ENCODE data around the gene JAM2. TPM values are rescaled to one million over a fixed set of nuclear protein-coding genes. Genes with fewer than 3 reads are reported as not detected.
A peak's percentile ranks its signal among the peaks of the same experiment; 100 is the strongest.

The JAM2 gene
- total RNA-seq, 1 experiment from 2014 or later, result 1.7 TPM

GRCh38 chr21:25732091-25732760 is 93.2 kb downstream of the JAM2 start:
- no peak for DNase-seq (ENCODE audit: low spot score)
- H3K36me3 ChIP-seq (ENCODE audit: insufficient read depth, low read length, poor library complexity, severe bottlenecking), result peaks cover 30% of the 10 kb centered on the region
- H3K27ac ChIP-seq (ENCODE audit: low read depth, low read length, poor library complexity, severe bottlenecking), result no peak overlapping the region
- H3K27me3 ChIP-seq (replicated peaks; ENCODE audit: insufficient read depth, low read depth, low read length, poor library complexity), result no peaks in the 10 kb centered on the region
- TF ChIP-seq, protein P1, sequence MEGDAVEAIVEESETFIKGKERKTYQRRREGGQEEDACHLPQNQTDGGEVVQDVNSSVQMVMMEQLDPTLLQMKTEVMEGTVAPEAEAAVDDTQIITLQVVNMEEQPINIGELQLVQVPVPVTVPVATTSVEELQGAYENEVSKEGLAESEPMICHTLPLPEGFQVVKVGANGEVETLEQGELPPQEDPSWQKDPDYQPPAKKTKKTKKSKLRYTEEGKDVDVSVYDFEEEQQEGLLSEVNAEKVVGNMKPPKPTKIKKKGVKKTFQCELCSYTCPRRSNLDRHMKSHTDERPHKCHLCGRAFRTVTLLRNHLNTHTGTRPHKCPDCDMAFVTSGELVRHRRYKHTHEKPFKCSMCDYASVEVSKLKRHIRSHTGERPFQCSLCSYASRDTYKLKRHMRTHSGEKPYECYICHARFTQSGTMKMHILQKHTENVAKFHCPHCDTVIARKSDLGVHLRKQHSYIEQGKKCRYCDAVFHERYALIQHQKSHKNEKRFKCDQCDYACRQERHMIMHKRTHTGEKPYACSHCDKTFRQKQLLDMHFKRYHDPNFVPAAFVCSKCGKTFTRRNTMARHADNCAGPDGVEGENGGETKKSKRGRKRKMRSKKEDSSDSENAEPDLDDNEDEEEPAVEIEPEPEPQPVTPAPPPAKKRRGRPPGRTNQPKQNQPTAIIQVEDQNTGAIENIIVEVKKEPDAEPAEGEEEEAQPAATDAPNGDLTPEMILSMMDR (conservative IDR thresholded peaks at IDR 0.05; ENCODE audit: low read depth, low read length), result no peak
- TF ChIP-seq EZH2 (IDR thresholded peaks at IDR 0.05; ENCODE audit: borderline replicate concordance, low read depth, low read length, poor library complexity, severe bottlenecking), result no peak
- no peaks in the 10 kb centered on the region for H3K9me3 ChIP-seq (ENCODE audit: low read depth, low read length, poor library complexity, severe bottlenecking)
- CTCF ChIA-PET, result no interaction called here
- peaks cover 13% of the 10 kb centered on the region for H3K4me1 ChIP-seq (ENCODE audit: insufficient read depth, low read length, poor library complexity, severe bottlenecking)
- intact Hi-C loops (cut with micrococcal nuclease; ENCODE audit: unreplicated experiment), result loop anchor here (10.0 kb wide), 1 partner anchor 133 kb away; no protein-coding TSS in a partner anchor
- no TSS peak for BruUV-seq (replicated peaks)
- POLR2A ChIA-PET (ENCODE audit: low non-redundant PET), result no interaction called here
- H3K4me3 ChIP-seq (ENCODE audit: low read depth, low read length, poor library complexity, severe bottlenecking), result no peak overlapping the region

- Histone ChIP-seq H3K4me1 (ENCODE audit: insufficient read depth, low read length, poor library complexity, severe bottlenecking) (peaks cover 16% of the 10 kb centered on the region), H3K9me3 (ENCODE audit: low read depth, low read length, poor library complexity, severe bottlenecking) (no peaks in the 10 kb centered on the region), H3K4me3 (ENCODE audit: low read depth, low read length, poor library complexity, severe bottlenecking) (peak overlapping the region; percentile 89), H3K27me3 (replicated peaks; ENCODE audit: insufficient read depth, low read depth, low read length, poor library complexity) (no peaks in the 10 kb centered on the region), H3K36me3 (ENCODE audit: insufficient read depth, low read length, poor library complexity, severe bottlenecking) (peaks cover 11% of the 10 kb centered on the region), H3K27ac (ENCODE audit: low read depth, low read length, poor library complexity, severe bottlenecking) (peak overlapping the region; percentile 99)
- intact Hi-C loops (cut with micrococcal nuclease; ENCODE audit: unreplicated experiment), result loop anchor here (10.0 kb wide), 1 partner anchor 131 kb away; no protein-coding TSS in a partner anchor
- no TSS peak for BruUV-seq (replicated peaks)
- peak; percentile 6 for DNase-seq (ENCODE audit: low spot score)
- ChIA-PET CTCF (interaction anchor here (1.0 kb wide), 1 partner anchor 127 kb away, joined by 3 read pairs; no protein-coding TSS in a partner anchor), POLR2A (ENCODE audit: low non-redundant PET) (no interaction called here)
- TF ChIP-seq, protein P1 (conservative IDR thresholded peaks at IDR 0.05; ENCODE audit: low read depth, low read length), result no peak
- TF ChIP-seq EZH2 (IDR thresholded peaks at IDR 0.05; ENCODE audit: borderline replicate concordance, low read depth, low read length, poor library complexity, severe bottlenecking), result no peak
Observed at GRCh38 chr21:25733859-25734653, 95.0 kb downstream of the JAM2 start.

- H3K27ac ChIP-seq (ENCODE audit: low read depth, low read length, poor library complexity, severe bottlenecking), result peak overlapping the region; percentile 99
- no TSS peak for BruUV-seq (replicated peaks)
- no peaks in the 10 kb centered on the region for H3K27me3 ChIP-seq (replicated peaks; ENCODE audit: insufficient read depth, low read depth, low read length, poor library complexity)
- DNase-seq (ENCODE audit: low spot score), result no peak
- TF ChIP-seq EZH2 (IDR thresholded peaks at IDR 0.05; ENCODE audit: borderline replicate concordance, low read depth, low read length, poor library complexity, severe bottlenecking), result no peak
- TF ChIP-seq, protein P1 (conservative IDR thresholded peaks at IDR 0.05; ENCODE audit: low read depth, low read length), result no peak
- H3K4me3 ChIP-seq (ENCODE audit: low read depth, low read length, poor library complexity, severe bottlenecking), result peak overlapping the region; percentile 89
- ChIA-PET CTCF (interaction anchor here (1.0 kb wide), 1 partner anchor 128 kb away, joined by 3 read pairs; no protein-coding TSS in a partner anchor), POLR2A (ENCODE audit: low non-redundant PET) (no interaction called here)
- H3K9me3 ChIP-seq (ENCODE audit: low read depth, low read length, poor library complexity, severe bottlenecking), result no peaks in the 10 kb centered on the region
- peaks cover 6% of the 10 kb centered on the region for H3K36me3 ChIP-seq (ENCODE audit: insufficient read depth, low read length, poor library complexity, severe bottlenecking)
- H3K4me1 ChIP-seq (ENCODE audit: insufficient read depth, low read length, poor library complexity, severe bottlenecking), result peaks cover 16% of the 10 kb centered on the region
- intact Hi-C loops (cut with micrococcal nuclease; ENCODE audit: unreplicated experiment), result loop anchor here (10.0 kb wide), 1 partner anchor 130 kb away; no protein-coding TSS in a partner anchor
Observed at GRCh38 chr21:25734654-25734903, 95.5 kb downstream of the JAM2 start.

Measured in A673 (cell line).